Measurements from ENCODE around the gene BRSK2. TPM values are rescaled to one million over a fixed set of nuclear protein-coding genes. Genes with fewer than 3 reads are reported as not detected.

The BRSK2 gene
- total RNA-seq, 3 donors from 2014 or later (not counting 1 experiment from before 2014, with no cell fraction given), result 0.11 to 0.14 TPM; not detected in 1

DNA sequence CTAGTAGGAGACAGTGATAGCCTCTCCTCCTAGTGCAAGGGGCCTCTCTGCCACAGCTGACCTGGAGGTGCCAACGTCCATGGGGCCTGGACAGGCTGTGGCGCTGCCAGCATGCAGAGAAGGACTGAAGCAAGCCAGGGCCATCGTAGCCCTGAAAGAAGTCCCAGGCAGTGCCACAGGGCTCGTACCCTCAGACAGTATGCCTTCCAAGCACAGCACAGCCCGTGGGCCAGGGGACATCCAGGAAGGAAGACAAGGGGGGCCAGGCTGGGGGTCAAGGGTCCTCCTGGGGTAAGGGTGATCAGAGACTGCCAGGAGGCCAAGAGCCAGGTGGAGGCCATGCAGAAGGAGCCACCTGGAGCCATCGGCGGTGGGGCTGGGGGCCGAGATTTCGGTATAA lies 117.2 kb downstream of the BRSK2 start:
- WGBS (ENCODE audit: insufficient coverage), result 87% methylated on average over 9 of the region's 9 CpGs
- peak overlapping the region in 1 of 2 donors; percentile 60 for H3K27ac Mint-ChIP-seq
- TF ChIP-seq, protein P1, sequence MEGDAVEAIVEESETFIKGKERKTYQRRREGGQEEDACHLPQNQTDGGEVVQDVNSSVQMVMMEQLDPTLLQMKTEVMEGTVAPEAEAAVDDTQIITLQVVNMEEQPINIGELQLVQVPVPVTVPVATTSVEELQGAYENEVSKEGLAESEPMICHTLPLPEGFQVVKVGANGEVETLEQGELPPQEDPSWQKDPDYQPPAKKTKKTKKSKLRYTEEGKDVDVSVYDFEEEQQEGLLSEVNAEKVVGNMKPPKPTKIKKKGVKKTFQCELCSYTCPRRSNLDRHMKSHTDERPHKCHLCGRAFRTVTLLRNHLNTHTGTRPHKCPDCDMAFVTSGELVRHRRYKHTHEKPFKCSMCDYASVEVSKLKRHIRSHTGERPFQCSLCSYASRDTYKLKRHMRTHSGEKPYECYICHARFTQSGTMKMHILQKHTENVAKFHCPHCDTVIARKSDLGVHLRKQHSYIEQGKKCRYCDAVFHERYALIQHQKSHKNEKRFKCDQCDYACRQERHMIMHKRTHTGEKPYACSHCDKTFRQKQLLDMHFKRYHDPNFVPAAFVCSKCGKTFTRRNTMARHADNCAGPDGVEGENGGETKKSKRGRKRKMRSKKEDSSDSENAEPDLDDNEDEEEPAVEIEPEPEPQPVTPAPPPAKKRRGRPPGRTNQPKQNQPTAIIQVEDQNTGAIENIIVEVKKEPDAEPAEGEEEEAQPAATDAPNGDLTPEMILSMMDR (IDR thresholded peaks at IDR 0.05), result no peak
- H3K9me3 ChIP-seq (ENCODE audit: control insufficient read depth, insufficient read depth, low read length), result no peaks in the 10 kb centered on the region
- DNase-seq (no peak), ATAC-seq (no peak)
- no peak overlapping the region for H3K27ac ChIP-seq (ENCODE audit: low read length)
- H3K4me1 ChIP-seq (ENCODE audit: control insufficient read depth, insufficient read depth, low read length), result peaks cover 28% of the 10 kb centered on the region
- no peaks in the 10 kb centered on the region for H3K27me3 Mint-ChIP-seq (ENCODE audit: low read depth in 2 of 2)
- intact Hi-C loops (cut with micrococcal nuclease), result no loop called here
- H3K9me3 Mint-ChIP-seq, result no peaks in the 10 kb centered on the region
- peaks cover 27 to 72% of the 10 kb centered on the region in 2 donors for H3K4me1 Mint-ChIP-seq
- no peaks in the 10 kb centered on the region for H3K36me3 Mint-ChIP-seq
- H3K36me3 ChIP-seq (ENCODE audit: control insufficient read depth, insufficient read depth, low read length), result no peaks in the 10 kb centered on the region
- H3K27me3 ChIP-seq (ENCODE audit: control insufficient read depth, insufficient read depth, low read length), result no peaks in the 10 kb centered on the region
- no peak overlapping the region for H3K4me3 ChIP-seq (ENCODE audit: low read length)
- no peak overlapping the region for H3K4me3 Mint-ChIP-seq

GRCh38 chr11:1507381-1508140 lies 117.8 kb downstream of the BRSK2 start:
- H3K27me3 Mint-ChIP-seq (ENCODE audit: low read depth in 2 of 2), result no peaks in the 10 kb centered on the region
- H3K9me3 ChIP-seq (ENCODE audit: control insufficient read depth, insufficient read depth, low read length), result no peaks in the 10 kb centered on the region
- H3K27me3 ChIP-seq (ENCODE audit: control insufficient read depth, insufficient read depth, low read length), result no peaks in the 10 kb centered on the region
- peak overlapping the region in 1 of 2 donors; percentile 45 for H3K27ac Mint-ChIP-seq
- TF ChIP-seq, protein P1 (IDR thresholded peaks at IDR 0.05), result no peak
- H3K4me3 ChIP-seq (ENCODE audit: low read length), result no peak overlapping the region
- no peaks in the 10 kb centered on the region for H3K36me3 Mint-ChIP-seq
- peaks cover 28% of the 10 kb centered on the region for H3K4me1 ChIP-seq (ENCODE audit: control insufficient read depth, insufficient read depth, low read length)
- DNase-seq (no peak), ATAC-seq (no peak)
- 66% methylated on average over 21 of the region's 21 CpGs for WGBS (ENCODE audit: insufficient coverage)
- peaks cover 27 to 74% of the 10 kb centered on the region in 2 donors for H3K4me1 Mint-ChIP-seq
- no peak overlapping the region for H3K4me3 Mint-ChIP-seq
- intact Hi-C loops (cut with micrococcal nuclease), result no loop called here
- H3K36me3 ChIP-seq (ENCODE audit: control insufficient read depth, insufficient read depth, low read length), result no peaks in the 10 kb centered on the region
- H3K27ac ChIP-seq (ENCODE audit: low read length), result no peak overlapping the region
- no peaks in the 10 kb centered on the region for H3K9me3 Mint-ChIP-seq

GRCh38 chr11:1508491-1508891 lies 118.8 kb downstream of the BRSK2 start:
- no peak for DNase-seq
- intact Hi-C loops (cut with micrococcal nuclease), result no loop called here
- Histone ChIP-seq H3K27me3 (ENCODE audit: control insufficient read depth, insufficient read depth, low read length) (no peaks in the 10 kb centered on the region), H3K4me3 (ENCODE audit: low read length) (no peak overlapping the region), H3K4me1 (ENCODE audit: control insufficient read depth, insufficient read depth, low read length) (peaks cover 28% of the 10 kb centered on the region), H3K27ac (ENCODE audit: low read length) (no peak overlapping the region), H3K9me3 (ENCODE audit: control insufficient read depth, insufficient read depth, low read length) (no peaks in the 10 kb centered on the region), H3K36me3 (ENCODE audit: control insufficient read depth, insufficient read depth, low read length) (no peaks in the 10 kb centered on the region)
- Mint-ChIP-seq H3K27ac (peak overlapping the region in 1 of 2 donors; percentile 29), H3K27me3 (ENCODE audit: low read depth in 2 of 2) (no peaks in the 10 kb centered on the region), H3K4me1 (peaks cover 32 to 70% of the 10 kb centered on the region in 2 donors), H3K36me3 (no peaks in the 10 kb centered on the region), H3K4me3 (no peak overlapping the region), H3K9me3 (no peaks in the 10 kb centered on the region)
- TF ChIP-seq, protein P1 (IDR thresholded peaks at IDR 0.05), result no peak
- WGBS (ENCODE audit: insufficient coverage), result 81% methylated on average over 14 of the region's 15 CpGs
- ATAC-seq, result no peak

Measured in natural killer cell (primary cell).